WTC11 (cell line): ENCODE measurements around the gene ANTXR1.

Source experiments
- TF ChIP-seq, protein P1 (sequence below): sonication (generic); formaldehyde crosslinking; IDR thresholded peaks from 2 replicates; pipeline ENCODE4 v1.8.0; 2022; ENCODE audit warnings: mild to moderate bottlenecking, missing genetic modification reagents
- TF ChIP-seq, protein P2 (sequence below): fragments of 200-600 bp; IDR thresholded peaks from 2 replicates; pipeline ENCODE4 v1.8.0; 2022; ENCODE audit warnings: antibody characterized with exemption

DNA sequence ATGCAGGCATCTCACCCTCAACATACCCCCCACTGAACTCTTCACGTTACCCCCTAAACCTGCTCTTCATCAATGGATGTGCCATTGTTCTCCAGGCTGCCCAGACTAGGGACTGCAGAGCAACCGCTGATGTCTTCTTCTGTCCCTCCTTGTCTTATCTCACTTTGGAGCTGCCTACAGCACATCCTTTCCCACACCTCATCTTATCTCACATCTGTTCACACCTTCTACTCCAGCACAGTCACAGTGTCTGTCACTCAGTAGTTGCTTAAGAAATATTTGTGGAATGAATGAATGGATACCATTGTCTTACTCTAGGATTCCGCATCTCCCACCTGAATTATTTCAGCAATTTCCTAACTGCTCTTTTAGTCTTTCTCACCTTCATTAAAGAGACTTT is 144.5 kb downstream of the ANTXR1 start:
- TF ChIP-seq, protein P1, sequence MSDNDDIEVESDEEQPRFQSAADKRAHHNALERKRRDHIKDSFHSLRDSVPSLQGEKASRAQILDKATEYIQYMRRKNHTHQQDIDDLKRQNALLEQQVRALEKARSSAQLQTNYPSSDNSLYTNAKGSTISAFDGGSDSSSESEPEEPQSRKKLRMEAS (CRISPR knock-in tag): no peak
- TF ChIP-seq, protein P2, sequence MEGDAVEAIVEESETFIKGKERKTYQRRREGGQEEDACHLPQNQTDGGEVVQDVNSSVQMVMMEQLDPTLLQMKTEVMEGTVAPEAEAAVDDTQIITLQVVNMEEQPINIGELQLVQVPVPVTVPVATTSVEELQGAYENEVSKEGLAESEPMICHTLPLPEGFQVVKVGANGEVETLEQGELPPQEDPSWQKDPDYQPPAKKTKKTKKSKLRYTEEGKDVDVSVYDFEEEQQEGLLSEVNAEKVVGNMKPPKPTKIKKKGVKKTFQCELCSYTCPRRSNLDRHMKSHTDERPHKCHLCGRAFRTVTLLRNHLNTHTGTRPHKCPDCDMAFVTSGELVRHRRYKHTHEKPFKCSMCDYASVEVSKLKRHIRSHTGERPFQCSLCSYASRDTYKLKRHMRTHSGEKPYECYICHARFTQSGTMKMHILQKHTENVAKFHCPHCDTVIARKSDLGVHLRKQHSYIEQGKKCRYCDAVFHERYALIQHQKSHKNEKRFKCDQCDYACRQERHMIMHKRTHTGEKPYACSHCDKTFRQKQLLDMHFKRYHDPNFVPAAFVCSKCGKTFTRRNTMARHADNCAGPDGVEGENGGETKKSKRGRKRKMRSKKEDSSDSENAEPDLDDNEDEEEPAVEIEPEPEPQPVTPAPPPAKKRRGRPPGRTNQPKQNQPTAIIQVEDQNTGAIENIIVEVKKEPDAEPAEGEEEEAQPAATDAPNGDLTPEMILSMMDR: no peak
